Ecto neural progenitor cell (in vitro differentiated cells): Measurements from ENCODE around the gene LEAP2.
"Not testable (repeated sequence)": the region's sequence is repeated elsewhere in the genome, so short reads cannot be mapped to it uniquely, and the experiment has no call there.

Source experiments
- DNase-seq: peaks from one replicate; pipeline ENCODE4 v3.0.0-alpha.2; 2018; ENCODE audit warnings: low spot score

Gene LEAP2

GRCh38 chr5:132840896-132841295 is 32.6 kb upstream of the LEAP2 start:
- DNase-seq: no peak

- DNase-seq: no peak
Observed at GRCh38 chr5:132841305-132841704, 32.2 kb upstream of the LEAP2 start.

- no peak for DNase-seq
Observed at GRCh38 chr5:132848270-132848669, 25.2 kb upstream of the LEAP2 start.

- DNase-seq: no peak
Observed at GRCh38 chr5:132849347-132849746, 24.1 kb upstream of the LEAP2 start.

GRCh38 chr5:132850066-132850465 is 23.4 kb upstream of the LEAP2 start:
- no peak for DNase-seq

- no peak for DNase-seq
Observed at GRCh38 chr5:132853323-132853722, 20.1 kb upstream of the LEAP2 start.

- no peak for DNase-seq
Observed at GRCh38 chr5:132853790-132854189, 19.7 kb upstream of the LEAP2 start.

GRCh38 chr5:132854301-132854700 is 19.2 kb upstream of the LEAP2 start:
- DNase-seq: no peak

- DNase-seq: not testable (repeated sequence)
Observed at GRCh38 chr5:132854992-132855391, 18.5 kb upstream of the LEAP2 start.

- DNase-seq: no peak
Observed at GRCh38 chr5:132856011-132856410, 17.5 kb upstream of the LEAP2 start.

GRCh38 chr5:132859889-132860437 is 13.5 kb upstream of the LEAP2 start:
- DNase-seq: no peak

- DNase-seq: no peak
Observed at GRCh38 chr5:132860742-132861141, 12.7 kb upstream of the LEAP2 start.

GRCh38 chr5:132865668-132866341 is 7.7 kb upstream of the LEAP2 start:
- no peak for DNase-seq

GRCh38 chr5:132866342-132867045 is 7.0 kb upstream of the LEAP2 start, which contains the start of the genes GDF9 and UQCRQ:
Gene GDF9 (minus strand): TSS chr5:132866469. CDS start chr5:132864533, 1,936 bp downstream.
Gene UQCRQ (plus strand): TSS chr5:132866642. CDS start chr5:132866882, 240 bp downstream.
- DNase-seq: peak; percentile 97

GRCh38 chr5:132867046-132867451 is 6.4 kb upstream of the LEAP2 start:
- DNase-seq: no peak

GRCh38 chr5:132868754-132869153 is 4.7 kb upstream of the LEAP2 start:
- no peak for DNase-seq

GRCh38 chr5:132870801-132871200 is 2.7 kb upstream of the LEAP2 start:
- DNase-seq: no peak

- DNase-seq: no peak
Observed at GRCh38 chr5:132871459-132872284, 1.8 kb upstream of the LEAP2 start.

GRCh38 chr5:132872788-132873118 is 715 bp upstream of the LEAP2 start:
- DNase-seq: no peak

GRCh38 chr5:132873930-132874271 is 433 bp downstream of the LEAP2 start:
- no peak for DNase-seq

GRCh38 chr5:132876020-132876759 is 2.7 kb downstream of the LEAP2 start:
- DNase-seq: no peak

GRCh38 chr5:132877466-132877865 is 4.0 kb downstream of the LEAP2 start:
- no peak for DNase-seq
